NCI-H345 treated with DMSO at 0.1 percent for 48 hours (cell line): ENCODE results near the gene TMEM39A.

ENCODE experiments used
- DNase-seq: peaks from one replicate; lab custom pipeline; 2025; ENCODE audit not compliant: unreplicated experiment; lab: John Stamatoyannopoulos, UW

The TMEM39A gene, protein sequence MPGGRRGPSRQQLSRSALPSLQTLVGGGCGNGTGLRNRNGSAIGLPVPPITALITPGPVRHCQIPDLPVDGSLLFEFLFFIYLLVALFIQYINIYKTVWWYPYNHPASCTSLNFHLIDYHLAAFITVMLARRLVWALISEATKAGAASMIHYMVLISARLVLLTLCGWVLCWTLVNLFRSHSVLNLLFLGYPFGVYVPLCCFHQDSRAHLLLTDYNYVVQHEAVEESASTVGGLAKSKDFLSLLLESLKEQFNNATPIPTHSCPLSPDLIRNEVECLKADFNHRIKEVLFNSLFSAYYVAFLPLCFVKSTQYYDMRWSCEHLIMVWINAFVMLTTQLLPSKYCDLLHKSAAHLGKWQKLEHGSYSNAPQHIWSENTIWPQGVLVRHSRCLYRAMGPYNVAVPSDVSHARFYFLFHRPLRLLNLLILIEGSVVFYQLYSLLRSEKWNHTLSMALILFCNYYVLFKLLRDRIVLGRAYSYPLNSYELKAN

DNA sequence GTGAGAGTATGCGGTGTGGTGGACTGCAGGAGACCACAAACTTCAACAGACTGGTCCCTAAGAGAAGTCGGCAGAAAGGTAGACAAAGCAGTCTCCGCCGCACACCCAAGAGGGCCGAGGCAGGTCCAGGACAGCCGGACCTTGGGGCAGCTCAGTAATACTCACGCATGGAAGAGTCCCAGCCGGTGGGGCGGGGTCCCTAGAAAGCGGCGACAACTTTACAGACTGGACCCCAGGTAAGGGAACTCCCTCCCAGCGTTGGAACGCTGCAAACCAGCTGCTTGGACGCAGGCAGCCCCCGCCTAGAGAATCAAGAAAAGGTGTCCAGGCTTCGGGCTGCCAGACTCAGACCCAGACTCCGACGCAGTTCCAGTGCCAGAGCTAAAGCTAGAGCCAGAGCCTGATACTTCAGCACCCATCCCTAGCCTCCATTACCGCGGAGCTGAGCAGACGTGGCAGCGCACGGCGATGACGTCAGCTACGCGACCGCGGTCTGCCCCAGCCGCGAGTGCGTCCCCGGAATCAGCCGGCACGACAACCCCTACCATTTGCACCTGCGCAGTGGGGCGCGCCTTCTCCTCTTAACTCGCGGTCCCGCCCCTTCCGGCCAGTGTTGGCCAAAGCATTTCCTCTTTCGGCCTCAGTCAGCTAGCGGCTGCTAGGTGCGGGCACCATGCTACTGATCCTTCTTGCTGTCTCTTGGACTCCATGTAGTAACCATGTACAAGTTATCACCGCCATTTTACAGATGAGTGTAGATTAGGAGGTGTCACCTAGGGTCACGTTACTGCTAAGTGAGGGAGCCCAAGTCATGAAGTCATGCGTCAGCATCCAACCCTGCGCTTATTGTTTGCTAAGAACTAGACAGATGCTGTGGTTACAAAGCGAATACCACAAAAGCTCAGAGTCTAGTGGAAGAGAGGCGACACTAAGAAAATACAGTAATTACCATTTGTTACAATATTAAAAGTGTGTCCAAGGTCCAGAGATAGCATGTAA is at the start of gene TMEM39A:
TMEM39A (minus strand) TSS at position 445 of the 999 bp plus-strand sequence. CDS start 1,541 bp downstream, outside the sequence.
- peak; percentile 90 for DNase-seq

DNA sequence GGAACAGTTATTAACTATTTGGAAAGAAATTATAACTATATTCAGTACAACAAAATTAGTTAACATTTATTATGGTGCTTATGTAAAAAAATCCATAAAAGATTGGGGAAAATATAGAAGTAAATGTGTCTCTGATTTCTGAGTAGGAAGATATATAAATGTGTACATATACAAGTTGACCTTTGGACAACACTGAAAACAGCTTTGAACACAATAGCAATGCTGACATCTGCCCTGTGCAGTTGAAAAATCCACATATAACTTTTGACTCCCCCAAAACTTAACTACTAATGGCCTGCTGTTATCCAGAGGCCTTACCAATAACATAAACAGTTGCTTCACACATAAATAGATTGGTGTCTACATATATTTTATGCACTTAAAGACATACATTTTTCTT is 47.3 kb upstream of the TMEM39A start:
- DNase-seq = no peak

GRCh38 chr3:119508172-119508845 is 44.9 kb upstream of the TMEM39A start:
- no peak for DNase-seq

GRCh38 chr3:119507404-119507803 is 44.0 kb upstream of the TMEM39A start:
- no peak for DNase-seq

DNA sequence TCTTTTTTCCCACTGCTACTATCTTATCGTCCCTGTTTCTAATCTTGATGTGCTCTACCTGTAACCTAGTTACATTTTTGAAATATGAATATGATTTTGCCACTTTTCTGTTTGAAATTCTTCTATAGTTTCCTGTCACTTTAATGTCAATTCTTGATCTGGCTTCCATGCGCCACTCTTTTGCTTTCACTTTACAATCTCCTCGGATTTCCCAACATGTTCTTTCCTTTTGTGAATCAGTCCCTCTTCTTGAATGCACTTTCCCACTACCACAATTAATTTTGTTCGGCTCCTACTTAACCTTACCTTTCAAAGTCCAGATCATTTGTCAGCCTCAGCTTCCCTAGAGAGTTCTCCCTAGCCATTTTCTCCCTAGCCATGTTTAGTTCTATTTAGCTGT is 43.2 kb upstream of the TMEM39A start:
- no peak for DNase-seq

- no peak for DNase-seq
Measured at GRCh38 chr3:119500901-119501300, 37.5 kb upstream of the TMEM39A start.

DNA sequence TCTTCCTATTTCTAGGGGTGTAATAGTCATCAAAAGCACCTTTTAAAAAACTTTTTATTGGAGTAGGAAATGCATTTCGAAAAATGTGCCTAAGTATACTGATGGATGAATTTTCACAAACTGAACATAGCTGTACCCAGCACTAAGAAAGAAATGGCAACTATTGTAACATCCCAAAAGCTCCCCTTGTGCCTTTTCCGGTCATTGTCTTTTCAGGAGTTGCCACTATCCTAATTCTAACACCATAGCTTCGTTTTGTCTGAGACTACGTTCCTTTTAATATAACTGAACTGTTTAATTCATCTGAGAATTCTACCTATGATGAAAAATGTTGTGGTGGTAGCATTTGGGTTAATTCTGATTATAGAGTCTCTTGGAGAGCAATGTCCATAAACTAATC is 36.9 kb upstream of the TMEM39A start:
- DNase-seq = no peak

DNA sequence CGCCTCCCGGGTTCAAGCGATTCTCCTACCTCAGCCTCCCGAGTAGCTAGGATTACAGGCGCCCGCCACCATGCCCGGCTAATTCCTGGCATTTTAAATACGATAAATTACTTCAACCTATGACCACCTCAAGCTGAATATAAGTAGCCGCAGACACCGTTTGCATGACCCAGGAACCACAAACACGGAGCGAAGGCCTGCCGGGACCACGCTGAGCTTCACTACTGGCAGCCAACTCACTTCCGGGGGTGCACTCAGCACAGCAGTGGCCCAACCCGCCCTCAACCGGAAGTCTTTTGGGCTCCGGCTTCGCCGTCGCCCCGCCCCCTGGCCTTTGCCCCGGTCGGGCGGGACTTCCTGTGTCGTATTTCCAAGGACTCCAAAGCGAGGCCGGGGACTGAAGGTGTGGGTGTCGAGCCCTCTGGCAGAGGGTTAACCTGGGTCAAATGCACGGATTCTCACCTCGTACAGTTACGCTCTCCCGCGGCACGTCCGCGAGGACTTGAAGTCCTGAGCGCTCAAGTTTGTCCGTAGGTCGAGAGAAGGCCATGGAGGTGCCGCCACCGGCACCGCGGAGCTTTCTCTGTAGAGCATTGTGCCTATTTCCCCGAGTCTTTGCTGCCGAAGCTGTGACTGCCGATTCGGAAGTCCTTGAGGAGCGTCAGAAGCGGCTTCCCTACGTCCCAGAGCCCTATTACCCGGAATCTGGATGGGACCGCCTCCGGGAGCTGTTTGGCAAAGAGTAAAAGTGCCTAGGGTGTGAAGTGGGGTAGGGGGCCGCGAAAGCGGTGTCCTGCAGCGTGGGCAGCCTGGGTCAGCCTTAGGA is 35.0 kb upstream of the TMEM39A start, which contains the start of gene TIMMDC1:
TIMMDC1 (plus strand) TSS at position 362 of the 826 bp plus-strand sequence; CDS start at position 549, 187 bp downstream.
- peak; percentile 78 for DNase-seq

GRCh38 chr3:119497820-119498185 is 34.4 kb upstream of the TMEM39A start:
- no peak for DNase-seq

DNA sequence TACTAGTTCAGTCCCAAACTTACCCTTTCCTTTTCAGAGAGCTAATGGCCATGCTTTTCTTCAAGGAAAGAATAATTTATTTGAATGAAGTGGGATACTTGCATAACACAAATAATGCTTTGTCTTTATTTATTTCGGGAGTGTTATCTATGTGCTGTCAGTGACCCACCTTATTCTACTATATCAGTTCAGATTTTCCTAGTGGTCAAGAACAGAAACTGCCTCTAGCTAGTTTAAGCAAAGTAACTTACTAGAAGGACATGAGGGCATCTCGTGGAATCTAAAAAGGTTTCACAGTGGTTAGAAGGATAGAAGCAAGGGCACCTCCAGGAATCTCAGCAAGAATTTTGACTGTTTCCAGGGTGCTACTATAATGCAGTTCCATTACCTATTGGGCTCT is 31.2 kb upstream of the TMEM39A start:
- no peak for DNase-seq

DNA sequence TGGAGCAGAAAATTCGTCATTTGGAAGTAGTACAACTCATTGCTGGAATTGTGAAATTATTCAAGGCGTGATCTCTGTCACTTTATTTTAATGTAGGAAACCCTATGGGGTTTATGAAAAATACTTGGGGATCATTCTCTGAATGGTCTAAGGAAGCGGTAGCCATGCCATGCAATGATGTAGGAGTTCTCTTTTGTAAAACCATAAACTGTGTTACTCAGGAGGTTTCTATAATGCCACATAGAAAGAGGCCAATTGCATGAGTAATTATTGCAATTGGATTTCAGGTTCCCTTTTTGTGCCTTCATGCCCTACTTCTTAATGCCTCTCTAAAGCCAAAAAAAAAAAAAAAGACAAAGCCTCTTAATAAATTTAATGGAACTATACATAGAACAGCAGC is 29.4 kb upstream of the TMEM39A start:
- no peak for DNase-seq

- DNase-seq = no peak
Measured at GRCh38 chr3:119492128-119492527, 28.7 kb upstream of the TMEM39A start.

DNA sequence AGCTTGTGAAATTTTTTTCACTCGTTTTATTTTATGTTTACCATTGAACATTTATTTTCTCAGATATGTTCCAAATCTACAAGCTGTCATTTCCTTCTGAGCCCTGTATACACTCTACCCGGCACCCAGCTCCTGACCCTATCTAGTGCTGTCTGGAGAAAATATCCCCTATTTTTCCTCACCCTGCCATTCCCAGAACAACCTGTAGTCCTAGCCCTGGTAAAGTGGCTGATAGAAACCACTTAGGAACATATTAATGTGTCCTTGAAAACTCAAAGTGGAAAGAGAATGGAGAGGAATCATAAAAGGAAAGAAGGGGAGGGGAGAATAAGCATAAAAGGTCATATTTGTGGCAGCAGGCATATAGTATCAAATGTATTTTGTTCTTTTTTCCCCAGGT is 26.7 kb upstream of the TMEM39A start:
- DNase-seq = no peak

- DNase-seq = no peak
Measured at GRCh38 chr3:119485563-119485962, 22.1 kb upstream of the TMEM39A start.

DNA sequence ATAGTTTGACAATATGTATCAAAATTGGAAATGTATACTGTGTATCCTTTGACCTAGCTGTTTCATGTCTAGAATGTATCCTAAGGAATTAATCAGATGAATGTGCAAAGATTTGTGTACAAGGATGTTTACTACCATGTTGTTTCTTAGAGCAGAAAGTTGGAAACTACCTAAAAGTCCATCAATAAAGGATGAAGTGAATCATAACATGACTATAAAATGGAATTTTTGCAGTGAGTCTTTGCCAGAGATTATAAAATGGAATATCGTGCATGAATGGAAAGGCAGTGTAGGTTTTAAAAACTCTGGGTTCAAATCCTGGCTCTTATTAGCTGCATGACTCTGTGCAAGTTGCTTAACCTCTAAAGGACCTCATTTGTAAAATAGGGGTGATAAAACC is 19.7 kb upstream of the TMEM39A start:
- no peak for DNase-seq

DNA sequence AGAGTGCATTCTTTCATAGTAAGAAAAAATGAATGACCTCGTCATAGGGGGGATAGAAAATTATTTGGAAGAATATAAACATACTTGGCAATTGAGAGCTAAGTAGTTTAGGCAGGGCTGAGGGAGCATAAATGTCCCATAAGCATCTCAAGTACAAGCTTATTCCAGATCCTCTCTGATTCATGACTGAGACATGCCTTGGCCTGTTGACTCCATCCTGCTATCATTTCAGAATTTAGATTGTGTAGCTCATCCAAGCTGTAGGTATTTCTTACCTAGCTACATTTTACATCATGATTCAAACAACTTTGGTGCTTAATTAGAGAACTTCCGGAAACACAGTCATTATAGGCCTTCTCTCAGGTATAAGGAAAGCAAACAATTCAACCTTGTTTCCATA is 17.7 kb upstream of the TMEM39A start:
- DNase-seq = no peak

DNA sequence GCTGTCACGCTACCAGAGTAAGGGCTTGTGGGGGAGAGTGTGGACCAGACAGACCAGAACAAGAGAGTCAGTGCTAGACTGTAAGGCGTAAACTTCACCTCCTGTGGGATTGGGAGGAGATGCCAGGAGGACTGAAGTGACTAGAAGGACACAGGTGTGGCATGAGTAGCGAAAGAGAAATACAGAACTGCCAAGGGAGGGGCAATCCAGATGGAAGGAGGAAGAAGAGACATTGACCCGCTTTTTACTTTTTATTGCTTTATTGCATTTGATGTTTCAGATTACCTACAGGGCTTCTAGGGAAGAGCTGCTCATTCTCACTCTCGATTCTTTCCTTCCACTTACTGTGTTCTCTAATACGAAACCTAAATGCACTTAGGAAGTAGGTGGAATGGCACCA is 7.5 kb upstream of the TMEM39A start:
- no peak for DNase-seq

GRCh38 chr3:119469418-119470189 is 6.2 kb upstream of the TMEM39A start:
- no peak for DNase-seq

DNA sequence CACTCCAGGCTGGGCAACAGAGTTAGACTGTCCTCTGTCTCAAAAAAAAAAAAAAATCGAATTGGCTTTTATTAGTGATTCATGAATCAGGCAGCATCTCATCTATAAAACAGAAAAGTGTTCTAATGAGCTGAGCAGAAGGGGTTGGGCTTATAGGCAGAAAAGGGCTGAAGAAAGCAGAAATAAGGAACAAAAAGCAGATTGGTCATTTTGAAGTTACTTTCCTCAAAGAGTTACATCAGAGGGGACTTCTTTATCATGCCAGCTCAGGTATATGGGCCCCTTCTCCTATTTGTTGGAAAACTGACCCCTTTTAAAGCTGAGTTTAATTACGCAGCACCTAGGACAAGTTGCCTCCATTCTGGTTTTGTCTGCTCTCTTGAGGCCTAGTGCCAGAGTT is 4.6 kb upstream of the TMEM39A start:
- DNase-seq = no peak
